Measurements from ENCODE around the gene ZSWIM6. TPM values are rescaled to one million over a fixed set of nuclear protein-coding genes. Genes with fewer than 3 reads are reported as not detected.

Gene ZSWIM6
- total and polyA plus RNA-seq, 2 of the 4 experiments (the other 2 are of a cell fraction), result 10.8 to 14.1 TPM

DNA sequence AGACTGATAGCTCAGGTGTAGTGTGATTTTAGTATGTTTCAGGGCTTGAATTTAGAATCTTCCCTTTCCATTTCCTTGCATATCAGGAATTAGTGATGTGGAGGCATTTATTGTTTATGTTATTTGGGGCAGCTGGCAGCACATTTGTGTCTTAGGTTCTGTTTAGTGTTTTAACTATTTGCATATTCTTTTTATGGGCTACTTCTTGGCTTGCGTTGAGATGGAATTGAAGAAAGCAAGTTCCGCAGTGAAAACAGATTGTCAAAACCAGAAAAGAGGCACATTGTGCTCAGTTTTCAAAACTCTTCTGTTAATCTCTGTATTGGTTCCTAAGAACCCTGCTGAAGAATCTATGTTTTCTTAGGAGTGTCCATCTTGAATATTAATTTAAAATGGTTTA lies 80.3 kb downstream of the ZSWIM6 start:
- no peak overlapping the region for H4K91ac ChIP-seq (ENCODE audit: insufficient read depth, low read depth, low read length)
- H3K4me1 ChIP-seq (ENCODE audit: control insufficient read depth, insufficient read depth, low read length), result peaks cover 19% of the 10 kb centered on the region
- no peak overlapping the region for H3K14ac ChIP-seq (replicated peaks; ENCODE audit: low read depth, low read length)
- no TSS peak for BruUV-seq (replicated peaks)
- in situ Hi-C loops (cut with MboI; ENCODE audit: low sequenced_read_pairs) (no loop called here), dilution Hi-C loops (cut with HindIII; ENCODE audit: low sequenced_read_pairs, unreplicated experiment) (no loop called here), intact Hi-C loops (cut with micrococcal nuclease) (no loop called here)
- H3K27me3 ChIP-seq (ENCODE audit: control insufficient read depth, insufficient read depth, low read length), result no peaks in the 10 kb centered on the region
- H2AFZ ChIP-seq (replicated peaks; ENCODE audit: low read length, poor library complexity), result no peak overlapping the region
- no peak overlapping the region for H3K4me3 ChIP-seq (ENCODE audit: insufficient read depth, low read depth, low read length)
- peaks cover 12% of the 10 kb centered on the region for H3K9me1 ChIP-seq (ENCODE audit: insufficient read depth, low read length)
- no peak for TF ChIP-seq RCOR1 (IDR thresholded peaks at IDR 0.05; ENCODE audit: insufficient replicate concordance, low read length)
- no peak for TF ChIP-seq FOS (IDR thresholded peaks at IDR 0.05; ENCODE audit: low read depth, low read length)
- TF ChIP-seq BHLHE40 (IDR thresholded peaks at IDR 0.05; ENCODE audit: low read depth, low read length), result no peak
- TF ChIP-seq CEBPB (IDR thresholded peaks at IDR 0.05; ENCODE audit: low read depth, low read length), result no peak
- TF ChIP-seq NFE2L2 (IDR thresholded peaks at IDR 0.05; ENCODE audit: low read depth, low read length), result no peak
- TF ChIP-seq, protein P1, sequence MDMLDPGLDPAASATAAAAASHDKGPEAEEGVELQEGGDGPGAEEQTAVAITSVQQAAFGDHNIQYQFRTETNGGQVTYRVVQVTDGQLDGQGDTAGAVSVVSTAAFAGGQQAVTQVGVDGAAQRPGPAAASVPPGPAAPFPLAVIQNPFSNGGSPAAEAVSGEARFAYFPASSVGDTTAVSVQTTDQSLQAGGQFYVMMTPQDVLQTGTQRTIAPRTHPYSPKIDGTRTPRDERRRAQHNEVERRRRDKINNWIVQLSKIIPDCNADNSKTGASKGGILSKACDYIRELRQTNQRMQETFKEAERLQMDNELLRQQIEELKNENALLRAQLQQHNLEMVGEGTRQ (IDR thresholded peaks at IDR 0.05; ENCODE audit: low read depth, low read length), result no peak
- TF ChIP-seq, protein P2, sequence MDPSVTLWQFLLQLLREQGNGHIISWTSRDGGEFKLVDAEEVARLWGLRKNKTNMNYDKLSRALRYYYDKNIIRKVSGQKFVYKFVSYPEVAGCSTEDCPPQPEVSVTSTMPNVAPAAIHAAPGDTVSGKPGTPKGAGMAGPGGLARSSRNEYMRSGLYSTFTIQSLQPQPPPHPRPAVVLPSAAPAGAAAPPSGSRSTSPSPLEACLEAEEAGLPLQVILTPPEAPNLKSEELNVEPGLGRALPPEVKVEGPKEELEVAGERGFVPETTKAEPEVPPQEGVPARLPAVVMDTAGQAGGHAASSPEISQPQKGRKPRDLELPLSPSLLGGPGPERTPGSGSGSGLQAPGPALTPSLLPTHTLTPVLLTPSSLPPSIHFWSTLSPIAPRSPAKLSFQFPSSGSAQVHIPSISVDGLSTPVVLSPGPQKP (IDR thresholded peaks at IDR 0.05; ENCODE audit: borderline replicate concordance, low read depth, low read length), result no peak
- no peak for TF ChIP-seq RAD21 (IDR thresholded peaks at IDR 0.05; ENCODE audit: low read length)
- no peak for TF ChIP-seq POLR2A (IDR thresholded peaks at IDR 0.05; ENCODE audit: low read depth, low read length)
- TF ChIP-seq, protein P3, sequence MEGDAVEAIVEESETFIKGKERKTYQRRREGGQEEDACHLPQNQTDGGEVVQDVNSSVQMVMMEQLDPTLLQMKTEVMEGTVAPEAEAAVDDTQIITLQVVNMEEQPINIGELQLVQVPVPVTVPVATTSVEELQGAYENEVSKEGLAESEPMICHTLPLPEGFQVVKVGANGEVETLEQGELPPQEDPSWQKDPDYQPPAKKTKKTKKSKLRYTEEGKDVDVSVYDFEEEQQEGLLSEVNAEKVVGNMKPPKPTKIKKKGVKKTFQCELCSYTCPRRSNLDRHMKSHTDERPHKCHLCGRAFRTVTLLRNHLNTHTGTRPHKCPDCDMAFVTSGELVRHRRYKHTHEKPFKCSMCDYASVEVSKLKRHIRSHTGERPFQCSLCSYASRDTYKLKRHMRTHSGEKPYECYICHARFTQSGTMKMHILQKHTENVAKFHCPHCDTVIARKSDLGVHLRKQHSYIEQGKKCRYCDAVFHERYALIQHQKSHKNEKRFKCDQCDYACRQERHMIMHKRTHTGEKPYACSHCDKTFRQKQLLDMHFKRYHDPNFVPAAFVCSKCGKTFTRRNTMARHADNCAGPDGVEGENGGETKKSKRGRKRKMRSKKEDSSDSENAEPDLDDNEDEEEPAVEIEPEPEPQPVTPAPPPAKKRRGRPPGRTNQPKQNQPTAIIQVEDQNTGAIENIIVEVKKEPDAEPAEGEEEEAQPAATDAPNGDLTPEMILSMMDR (conservative IDR thresholded peaks at IDR 0.05; ENCODE audit: low read depth, low read length), result no peak
- TF ChIP-seq SMC3 (IDR thresholded peaks at IDR 0.05; ENCODE audit: low read depth, low read length), result no peak
- no peak for TF ChIP-seq MXI1 (IDR thresholded peaks at IDR 0.05; ENCODE audit: borderline replicate concordance, low read depth, low read length)
- no peak for TF ChIP-seq RFX5 (IDR thresholded peaks at IDR 0.05; ENCODE audit: low read depth, low read length)
- no peak for TF ChIP-seq CHD1 (IDR thresholded peaks at IDR 0.05; ENCODE audit: low read depth, low read length)
- TF ChIP-seq MAFK (IDR thresholded peaks at IDR 0.05; ENCODE audit: low read depth, low read length), result no peak
- H2AK5ac ChIP-seq (ENCODE audit: low read depth, low read length), result no peak overlapping the region
- no peaks in the 10 kb centered on the region for H3K36me3 ChIP-seq (ENCODE audit: control insufficient read depth, insufficient read depth, low read length)
- H3K9me3 ChIP-seq (ENCODE audit: control insufficient read depth, insufficient read depth, low read length), result no peaks in the 10 kb centered on the region
- no peak overlapping the region for H2BK15ac ChIP-seq (ENCODE audit: low read depth, low read length)
- no peak overlapping the region for H2BK20ac ChIP-seq (ENCODE audit: low read depth, low read length)
- no peak overlapping the region for H2AK9ac ChIP-seq (replicated peaks; ENCODE audit: low read depth, low read length, poor library complexity)
- no peak overlapping the region for H3K27ac ChIP-seq (ENCODE audit: insufficient read depth, low read length)
- POLR2A ChIA-PET (ENCODE audit: unreplicated experiment), result no interaction called here
- H4K5ac ChIP-seq (ENCODE audit: low read depth, low read length), result no peak overlapping the region
- H2BK5ac ChIP-seq (ENCODE audit: low read depth, low read length, poor library complexity, severe bottlenecking), result no peak overlapping the region
- H3K9ac ChIP-seq (ENCODE audit: low read depth, low read length), result no peak overlapping the region
- 0 out of 2 replicates have a peak overlapping the region, but pooled peaks have one; percentile 33 for H3K18ac ChIP-seq (ENCODE audit: low read depth, low read length)
- H3K79me1 ChIP-seq (ENCODE audit: low read depth in 1 of 2, low read length in 2 of 2), result peaks cover 22 to 67% of the 10 kb centered on the region in 2 experiments; a peak in 3 of 4 replicates
- CTCF ChIA-PET, result no interaction called here
- H2BK120ac ChIP-seq (ENCODE audit: low read depth, low read length), result no peak overlapping the region
- ATAC-seq (ENCODE audit: low read depth), result no peak
- no peak overlapping the region for H3K56ac ChIP-seq (ENCODE audit: extremely low read depth, insufficient read depth, low read length)
- no peak overlapping the region for H4K8ac ChIP-seq (ENCODE audit: low read depth in 2 of 2, low read length in 2 of 2)
- no peak overlapping the region for H3K4me2 ChIP-seq (ENCODE audit: low read depth, low read length)
- no peak overlapping the region for H3K23ac ChIP-seq (ENCODE audit: low read depth, low read length)
- 100% methylated on average over 1 of the region's 2 CpGs; no CpG with 5 or more reads in 1 of the 2 experiments for WGBS, 2 experiments (ENCODE audit: extremely low coverage in 2 of 2, insufficient read length in 1 of 2)
- DNase-seq, result no peak
- H4K20me1 ChIP-seq (ENCODE audit: insufficient read depth, low read length), result peaks cover 69% of the 10 kb centered on the region
- no peak overlapping the region for H3K4ac ChIP-seq (ENCODE audit: low read depth, low read length)
